Right kidney (tissue), 1 donor: ENCODE measurements around the gene SHROOM3.

Experiments
- DNase-seq: peaks from one replicate; pipeline ENCODE4 v3.0.0-alpha.2; 2016

Gene SHROOM3

GRCh38 chr4:76569225-76569624 lies 134.2 kb downstream of the SHROOM3 start:
- no peak for DNase-seq

DNA sequence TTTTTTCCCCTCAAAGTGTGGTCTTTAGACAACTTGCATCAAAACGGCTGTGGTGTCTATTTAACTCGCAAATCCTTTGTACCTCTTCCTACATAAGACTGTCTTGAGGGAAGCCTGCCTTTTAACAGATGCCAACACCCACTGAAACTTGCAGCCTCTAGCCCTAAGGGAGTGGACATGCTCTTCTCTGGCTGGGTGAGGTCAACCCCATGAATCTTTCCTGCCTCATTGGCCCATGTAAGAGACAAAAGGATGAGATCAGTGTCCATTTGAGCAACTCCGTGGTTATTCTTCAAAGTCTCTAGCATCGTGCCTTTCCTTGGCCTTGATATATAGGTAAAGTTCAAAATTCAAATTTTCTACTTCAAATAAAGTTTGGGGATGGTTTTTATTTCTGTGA lies 134.7 kb downstream of the SHROOM3 start:
- no peak for DNase-seq

DNA sequence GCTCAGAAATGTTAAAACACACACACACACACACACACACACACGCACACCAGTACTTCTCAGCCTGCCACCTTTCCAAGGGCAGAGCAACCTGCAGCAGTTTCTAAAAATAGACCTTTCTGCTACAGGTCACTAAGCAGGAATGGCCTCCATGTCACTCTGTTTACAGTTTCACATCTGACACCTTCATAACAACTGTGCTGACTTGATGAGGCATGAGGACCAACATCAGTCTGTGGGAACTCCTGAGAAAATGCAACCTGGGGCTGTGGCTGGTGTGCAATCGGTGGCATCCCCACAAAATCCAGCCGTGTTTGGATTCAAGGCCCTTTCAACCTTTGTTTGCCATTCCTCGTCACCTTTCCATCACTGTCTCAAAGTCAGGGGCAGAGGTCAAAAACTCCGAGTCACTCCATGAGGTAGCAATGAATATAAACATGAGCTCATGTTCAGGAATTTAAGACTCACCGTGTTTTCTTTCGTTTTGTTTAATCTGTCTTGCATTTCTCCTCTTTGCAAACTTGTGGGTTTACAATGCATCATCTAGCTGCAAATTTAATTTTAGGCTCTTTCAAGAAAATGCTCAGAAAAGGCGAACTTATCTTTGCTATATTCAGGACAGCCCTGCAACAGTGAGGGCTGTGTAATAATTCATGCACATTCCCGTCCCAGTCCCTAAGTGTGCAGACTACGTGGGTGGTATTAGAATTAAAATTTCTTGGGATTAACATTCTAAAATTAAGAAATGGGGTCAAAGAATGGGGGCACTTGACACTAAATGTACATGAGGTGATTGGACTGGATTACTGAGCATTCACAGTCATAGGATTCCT lies 135.3 kb downstream of the SHROOM3 start:
- DNase-seq: peak; percentile 57

GRCh38 chr4:76571274-76571673 lies 136.2 kb downstream of the SHROOM3 start:
- no peak for DNase-seq

DNA sequence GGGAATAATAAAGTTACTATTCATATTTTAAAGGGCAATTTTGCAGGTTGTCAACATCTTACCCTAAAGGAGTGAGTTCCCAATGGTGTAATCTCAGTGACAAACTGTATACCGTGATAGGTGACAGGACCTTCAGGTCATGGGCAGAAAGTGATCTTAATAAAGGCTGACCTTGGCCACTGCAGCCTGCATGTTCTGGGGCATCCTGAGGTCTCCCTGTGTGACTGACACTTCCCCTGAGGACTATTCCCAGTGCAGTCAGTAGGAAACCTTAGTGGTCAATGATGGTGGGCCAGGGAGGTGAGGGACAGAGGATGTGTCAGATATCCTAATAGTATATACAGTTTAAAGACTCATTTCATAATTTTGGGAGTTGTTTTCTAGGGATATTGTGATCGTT lies 137.2 kb downstream of the SHROOM3 start:
- no peak for DNase-seq

DNA sequence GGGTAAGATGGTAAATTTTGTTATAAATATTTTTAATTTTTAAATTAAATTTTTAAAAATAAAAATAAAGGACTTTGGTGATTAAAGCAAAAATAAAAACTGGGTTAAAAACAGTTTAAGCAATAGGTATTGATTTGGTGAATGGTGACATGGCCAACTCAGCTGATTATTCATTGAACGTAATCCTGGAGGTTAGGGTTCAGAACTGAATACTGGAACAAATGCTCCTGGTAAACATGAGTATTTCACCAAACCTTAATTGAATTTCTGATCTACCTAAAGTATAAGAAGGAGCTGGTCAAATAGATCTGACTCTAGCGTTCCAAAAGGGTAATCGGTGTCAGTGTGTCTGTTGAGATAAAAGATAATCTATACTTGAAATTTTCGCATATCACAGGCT lies 141.8 kb downstream of the SHROOM3 start:
- no peak for DNase-seq

- DNase-seq: no peak
Measured at GRCh38 chr4:76578002-76578560, 143.1 kb downstream of the SHROOM3 start.

DNA sequence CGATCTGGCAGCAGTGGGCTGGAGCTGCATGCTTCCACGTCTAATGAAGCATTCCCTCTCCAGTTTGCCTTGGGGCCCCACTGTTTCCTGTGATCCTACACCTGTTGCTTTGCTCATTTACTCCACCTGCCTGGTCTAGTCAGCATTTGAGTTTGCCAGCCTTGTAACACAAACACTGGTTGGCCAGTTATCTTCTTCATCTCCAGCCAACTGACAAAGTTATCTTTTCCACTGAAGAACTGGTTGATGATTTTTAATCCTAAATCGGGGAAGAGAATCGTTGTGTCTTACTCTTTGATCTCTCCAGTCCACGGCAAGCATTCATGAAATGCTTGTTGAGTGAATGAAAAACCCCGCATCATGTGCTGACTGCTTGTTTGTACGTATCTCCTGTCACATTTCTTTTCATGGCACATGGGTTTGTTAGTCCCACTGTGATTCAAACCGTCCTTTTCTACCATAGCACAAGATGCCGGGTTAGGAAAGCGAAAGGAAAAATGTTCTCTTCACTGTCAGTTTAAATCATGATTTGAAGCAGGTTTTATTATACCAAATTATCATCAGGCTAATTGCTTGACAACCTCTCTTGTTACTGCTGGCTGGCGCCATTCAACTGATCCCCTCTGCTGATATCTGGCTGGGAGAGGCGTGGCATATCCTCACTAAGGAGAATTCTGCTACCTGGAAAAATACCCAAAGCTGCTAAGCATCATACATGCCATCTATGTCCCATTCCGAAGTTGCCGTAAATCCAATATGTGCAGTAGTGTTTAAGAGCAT lies 144.8 kb downstream of the SHROOM3 start:
- DNase-seq: no peak

DNA sequence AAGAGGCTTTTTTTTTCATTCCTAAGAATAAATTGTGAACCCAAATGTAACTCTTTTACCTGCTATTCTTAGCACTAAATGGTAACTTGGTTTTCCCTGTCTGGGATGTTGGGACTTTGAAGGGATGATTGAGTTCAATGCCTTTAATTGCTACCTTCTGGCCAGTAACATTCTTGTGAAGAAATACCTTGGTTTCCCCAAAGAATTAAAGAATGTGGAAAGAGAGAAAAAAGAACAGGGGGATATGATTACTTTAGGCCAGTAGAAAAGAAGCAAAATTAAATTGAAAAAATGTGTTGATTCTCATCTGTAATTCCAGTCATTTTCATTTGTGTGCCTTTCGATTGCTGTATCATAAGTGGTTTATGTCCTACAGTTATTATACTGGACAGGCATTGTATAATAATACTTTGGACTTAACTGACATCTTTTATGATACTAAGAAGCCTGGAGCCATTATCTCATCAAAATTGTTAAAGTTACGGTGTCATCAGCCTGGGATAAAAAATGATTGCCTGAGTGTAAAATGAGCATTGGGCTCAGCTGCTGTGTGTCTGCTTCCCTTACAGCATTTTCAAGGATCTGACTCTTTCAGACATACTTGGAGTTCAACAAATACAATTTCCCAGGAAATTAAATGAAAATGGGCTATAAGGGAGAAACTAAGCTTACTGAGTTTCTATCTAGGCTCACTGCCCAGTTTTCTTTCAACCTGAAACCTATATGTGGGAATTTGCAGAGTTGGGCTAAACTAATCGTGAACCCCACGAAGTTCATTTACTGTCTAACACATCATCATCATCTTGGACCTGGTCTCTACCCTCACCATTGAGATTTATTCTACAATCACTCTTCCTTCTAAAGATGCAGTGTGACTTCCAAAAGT lies 146.3 kb downstream of the SHROOM3 start:
- DNase-seq: no peak

- DNase-seq: no peak
Measured at GRCh38 chr4:76582074-76582816, 147.2 kb downstream of the SHROOM3 start.

GRCh38 chr4:76582817-76583087 lies 147.7 kb downstream of the SHROOM3 start:
- DNase-seq: no peak

- DNase-seq: peak; percentile 52
Measured at GRCh38 chr4:76584241-76585152, 149.5 kb downstream of the SHROOM3 start.

DNA sequence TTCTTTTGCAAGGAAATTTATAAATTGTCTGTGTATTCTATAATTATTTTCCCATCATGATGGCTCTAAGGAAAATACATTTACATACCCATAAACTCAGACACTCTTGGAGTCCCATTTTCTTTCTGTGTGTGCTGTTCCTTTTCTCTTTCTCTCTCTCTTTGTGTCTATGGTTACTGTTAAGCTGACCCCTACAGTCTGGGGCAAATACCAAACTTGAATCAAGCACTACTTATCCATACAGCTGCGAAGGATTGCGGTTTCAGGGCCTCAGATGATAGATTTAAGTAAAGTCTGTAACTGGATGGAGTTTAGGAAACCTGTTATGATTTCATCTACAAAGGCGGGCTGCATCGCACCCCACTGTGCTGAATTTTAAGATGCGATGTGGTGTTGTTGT lies 150.2 kb downstream of the SHROOM3 start:
- peak; percentile 39 for DNase-seq

- DNase-seq: peak; percentile 84
Measured at GRCh38 chr4:76585897-76586360, 150.9 kb downstream of the SHROOM3 start.

DNA sequence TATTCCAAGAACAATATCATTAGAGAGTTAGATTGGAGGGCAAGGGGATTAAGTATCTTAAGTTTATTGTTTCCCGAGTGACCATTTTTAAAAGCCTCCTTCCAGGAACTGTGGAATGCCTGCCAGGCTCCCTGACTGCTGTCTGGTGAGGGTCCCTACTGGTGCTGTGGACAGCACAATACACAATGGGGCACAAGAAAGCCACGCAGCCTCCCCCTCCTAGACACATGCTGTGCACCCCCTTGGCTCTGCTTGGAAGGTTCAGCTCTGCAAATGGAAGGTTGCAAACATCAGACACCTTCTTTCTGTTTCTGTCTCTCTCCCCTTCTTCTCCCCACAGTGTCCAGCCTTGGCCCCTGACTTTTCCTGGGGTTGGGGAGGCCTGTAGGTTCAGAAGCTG lies 153.2 kb downstream of the SHROOM3 start:
- DNase-seq: no peak

- no peak for DNase-seq
Measured at GRCh38 chr4:76589402-76589801, 154.4 kb downstream of the SHROOM3 start.

GRCh38 chr4:76589872-76590797 lies 155.1 kb downstream of the SHROOM3 start:
- peak; percentile 75 for DNase-seq

GRCh38 chr4:76590798-76591281 lies 155.8 kb downstream of the SHROOM3 start:
- no peak for DNase-seq

GRCh38 chr4:76591992-76592391 lies 157.0 kb downstream of the SHROOM3 start:
- DNase-seq: no peak
